GM12892 (cell line): ENCODE data around the gene AKR1C2.
"Not testable (repeated sequence)": the region's sequence is repeated elsewhere in the genome, so short reads cannot be mapped to it uniquely, and the experiment has no call there.

Experiments
- DNase-seq: peaks from one replicate; pipeline ENCODE4 v3.0.0; 2011; ENCODE audit not compliant: insufficient read length
- FAIRE-seq: peaks from 2 replicates; lab custom pipeline; 2011; peaks lifted over from hg19 to GRCh38; lab: Jason Lieb, UNC
- POLR2A ChIP-seq: IDR thresholded peaks from 2 replicates; pipeline ENCODE4 v1.6.1; 2011; ENCODE audit warnings: low read depth, low read length, control low read depth
- POLR2AphosphoS5 ChIP-seq: IDR thresholded peaks from 2 replicates; pipeline ENCODE4 v1.6.1; 2011; ENCODE audit warnings: low read depth, low read length, control low read depth
- TAF1 ChIP-seq: IDR thresholded peaks from 2 replicates; pipeline ENCODE4 v1.6.1; 2011; ENCODE audit warnings: low read depth, mild to moderate bottlenecking, control low read depth, low read length, borderline replicate concordance

Gene AKR1C2

DNA sequence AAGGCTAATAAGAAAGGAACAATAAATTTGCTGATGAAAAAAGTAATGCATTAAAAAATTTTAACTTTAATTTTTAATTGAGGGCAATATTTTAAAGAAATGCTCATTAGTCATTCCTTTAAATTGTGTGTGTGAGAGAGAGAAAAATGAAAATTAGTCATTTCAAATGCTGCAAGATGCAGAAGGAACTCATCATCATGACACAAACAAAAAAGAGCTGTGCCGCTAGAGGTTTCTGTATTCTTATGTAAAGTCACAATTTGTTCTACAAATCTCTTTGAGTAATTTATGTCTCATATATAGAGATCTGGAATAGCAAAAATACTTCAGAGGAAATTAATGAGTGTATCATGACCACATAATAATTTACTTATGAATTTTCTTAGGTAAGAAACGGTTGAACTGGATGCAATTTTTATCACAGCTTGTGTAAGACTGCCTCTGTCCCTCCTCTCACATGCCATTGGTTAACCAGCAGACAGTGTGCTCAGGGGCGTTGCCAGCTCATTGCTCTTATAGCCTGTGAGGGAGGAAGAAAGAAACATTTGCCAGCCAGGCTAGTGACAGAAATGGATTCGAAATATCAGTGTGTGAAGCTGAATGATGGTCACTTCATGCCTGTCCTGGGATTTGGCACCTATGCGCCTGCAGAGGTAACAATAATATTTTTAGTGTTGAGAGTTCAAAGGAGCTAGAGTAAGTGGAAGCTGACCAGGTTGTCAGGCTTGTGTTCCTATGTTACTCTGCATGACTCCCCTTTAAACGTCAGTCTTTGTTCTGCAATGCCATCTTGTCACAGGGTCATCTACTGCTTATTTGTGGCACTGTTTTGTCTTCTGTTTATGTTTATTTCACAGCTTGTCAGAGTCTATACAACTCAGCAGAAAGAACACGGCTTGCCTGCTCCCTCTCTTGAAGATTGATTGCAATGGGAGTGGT lies 40.5 kb downstream of the AKR1C2 start, which contains the start of gene AKR1C1:
Gene AKR1C1 (plus strand): TSS at position 540 of the 939 bp plus-strand sequence. CDS start 30 bp downstream, at position 570.
- DNase-seq, FAIRE-seq: not testable (repeated sequence)

DNA sequence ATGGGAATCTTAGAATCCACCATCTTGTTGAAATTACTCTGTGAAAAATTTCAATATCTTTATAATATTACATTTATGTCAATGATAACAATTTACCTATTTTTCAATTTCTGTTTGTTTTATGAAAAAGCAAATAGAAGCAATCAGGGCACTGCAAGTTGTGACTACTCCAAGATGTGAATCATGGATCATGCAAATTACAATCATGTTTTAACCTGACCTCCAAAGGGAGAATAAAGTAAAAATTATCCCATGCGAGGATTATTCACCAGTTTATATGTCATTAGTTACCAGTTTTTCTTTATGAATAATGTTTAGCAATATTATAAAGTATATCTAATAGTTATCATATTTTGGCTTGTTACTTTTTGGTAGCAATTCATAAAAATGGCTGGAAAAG lies 41.3 kb downstream of the AKR1C2 start:
- DNase-seq = not testable (repeated sequence)

GRCh38 chr10:4961558-4961957 lies 42.1 kb downstream of the AKR1C2 start:
- not testable (repeated sequence) for FAIRE-seq, DNase-seq

More for the DNA sequence above, 41.3 kb downstream of the AKR1C2 start:
- FAIRE-seq = not testable (repeated sequence)

GRCh38 chr10:4956955-4957645 lies 46.6 kb downstream of the AKR1C2 start:
- not testable (repeated sequence) for FAIRE-seq

GRCh38 chr10:4956088-4956487 lies 47.6 kb downstream of the AKR1C2 start:
- not testable (repeated sequence) for FAIRE-seq, DNase-seq

More at GRCh38 chr10:4956955-4957645, 46.6 kb downstream of the AKR1C2 start:
- not testable (repeated sequence) for DNase-seq

GRCh38 chr10:4953405-4953804 lies 50.3 kb downstream of the AKR1C2 start:
- no peak for FAIRE-seq

GRCh38 chr10:4951512-4952162 lies 52.0 kb downstream of the AKR1C2 start:
- not testable (repeated sequence) for DNase-seq, FAIRE-seq

More at GRCh38 chr10:4953405-4953804, 50.3 kb downstream of the AKR1C2 start:
- TF ChIP-seq TAF1 (no peak), POLR2A (no peak), POLR2AphosphoS5 (no peak)
- DNase-seq = no peak

GRCh38 chr10:4947635-4948596 lies 55.7 kb downstream of the AKR1C2 start:
- FAIRE-seq (no peak), DNase-seq (no peak)
- TF ChIP-seq POLR2AphosphoS5 = no peak
- TF ChIP-seq POLR2A = no peak
- no peak for TF ChIP-seq TAF1

- DNase-seq = no peak
- TF ChIP-seq POLR2AphosphoS5 (no peak), POLR2A (no peak), TAF1 (no peak)
Observed at GRCh38 chr10:4947039-4947634, 56.5 kb downstream of the AKR1C2 start.

DNA sequence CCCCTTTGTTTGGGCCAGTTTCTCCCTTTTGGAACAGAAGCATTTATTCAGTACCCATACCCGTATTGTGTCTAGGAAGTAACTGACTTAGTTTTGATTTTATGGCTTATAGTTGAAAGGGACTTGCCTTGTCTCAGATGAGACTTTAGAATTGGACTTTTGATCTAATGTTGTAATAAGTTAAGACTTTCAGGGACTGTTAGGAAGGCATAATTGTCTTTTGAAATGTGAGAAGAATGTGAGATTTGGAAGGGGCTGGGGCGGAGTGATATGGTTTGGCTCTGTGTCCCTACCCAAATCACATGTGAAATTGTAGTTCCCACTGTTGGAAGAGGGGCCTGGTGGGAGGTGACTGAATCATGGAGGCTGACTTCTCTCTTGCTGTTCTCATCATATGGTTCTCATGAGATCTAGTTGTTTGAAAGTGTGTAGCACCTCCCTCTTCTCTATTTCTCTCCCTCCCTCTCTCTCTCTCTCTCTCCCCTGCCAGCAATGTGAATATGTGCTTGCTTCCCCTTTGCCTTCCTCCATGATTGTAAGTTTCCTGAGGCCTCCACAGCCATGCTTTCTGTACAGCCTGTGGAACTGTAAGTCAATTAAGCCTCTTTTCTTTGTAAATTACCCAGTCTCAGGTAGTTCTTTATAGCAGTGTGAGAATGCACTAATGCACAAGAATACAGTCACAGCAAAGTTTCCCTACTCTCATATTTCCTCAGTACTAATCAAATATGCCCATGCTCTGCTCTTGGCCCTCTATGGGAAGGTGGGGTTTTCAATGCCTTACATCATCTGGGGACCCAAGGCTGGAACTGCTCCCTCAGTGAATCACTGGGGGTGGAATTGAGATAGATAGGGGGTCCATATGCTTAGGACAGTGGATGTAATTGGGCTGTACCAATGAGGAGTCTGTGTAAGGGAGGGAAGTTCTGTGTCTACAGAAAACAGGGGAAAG lies 57.6 kb downstream of the AKR1C2 start:
- TF ChIP-seq TAF1 (no peak), POLR2A (no peak), POLR2AphosphoS5 (no peak)
- FAIRE-seq (no peak), DNase-seq (no peak)

More at GRCh38 chr10:4947039-4947634, 56.5 kb downstream of the AKR1C2 start:
- no peak for FAIRE-seq

DNA sequence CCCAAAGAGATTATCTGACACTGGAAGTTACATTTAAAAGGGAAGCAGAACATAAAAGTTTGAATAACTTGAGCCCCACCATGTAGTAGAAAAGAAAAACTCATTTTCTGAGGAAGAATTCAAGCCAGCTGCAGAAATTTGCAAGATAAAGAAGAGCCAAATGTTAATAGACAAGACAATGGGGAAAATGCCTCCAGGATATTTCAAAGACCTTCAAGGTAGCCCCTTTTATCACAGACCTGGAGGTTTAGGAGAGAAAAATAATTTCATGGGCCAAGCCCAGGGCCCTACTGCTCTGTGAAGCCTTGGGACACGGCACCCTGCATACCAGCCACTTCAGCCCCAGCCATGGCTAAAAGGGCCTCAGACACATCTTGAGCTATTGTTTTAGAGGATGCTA lies 58.8 kb downstream of the AKR1C2 start:
- FAIRE-seq = no peak
- DNase-seq = no peak
- TF ChIP-seq POLR2AphosphoS5 (no peak), TAF1 (no peak), POLR2A (no peak)
